ENCODE measurements around the gene NACA2.
"Not testable (repeated sequence)": the region's sequence is repeated elsewhere in the genome, so short reads cannot be mapped to it uniquely, and the experiment has no call there.

NACA2 gene

GRCh38 chr17:61578645-61579044, 12.4 kb downstream of the NACA2 start:
- no peak for DNase-seq (ENCODE audit: low read depth in 2 of 2)

- DNase-seq (ENCODE audit: low read depth in 2 of 2): no peak
Measured at GRCh38 chr17:61575983-61576382, 15.0 kb downstream of the NACA2 start.

GRCh38 chr17:61575352-61575975, 15.6 kb downstream of the NACA2 start:
- no peak for DNase-seq (ENCODE audit: low read depth in 2 of 2)

GRCh38 chr17:61574542-61575351, 16.3 kb downstream of the NACA2 start:
- DNase-seq (ENCODE audit: low read depth in 2 of 2): no peak

GRCh38 chr17:61572547-61572946, 18.5 kb downstream of the NACA2 start:
- DNase-seq (ENCODE audit: low read depth in 2 of 2): not testable (repeated sequence)

- no peak for DNase-seq (ENCODE audit: low read depth in 2 of 2)
Measured at GRCh38 chr17:61571624-61572023, 19.4 kb downstream of the NACA2 start.

- no peak for DNase-seq (ENCODE audit: low read depth in 2 of 2)
Measured at GRCh38 chr17:61570118-61570517, 20.9 kb downstream of the NACA2 start.

GRCh38 chr17:61569525-61569924, 21.5 kb downstream of the NACA2 start:
- DNase-seq (ENCODE audit: low read depth in 2 of 2): not testable (repeated sequence)

- no peak for DNase-seq (ENCODE audit: low read depth in 2 of 2)
Measured at GRCh38 chr17:61568219-61569072, 22.6 kb downstream of the NACA2 start.

- DNase-seq (ENCODE audit: low read depth in 2 of 2): no peak
Measured at GRCh38 chr17:61567045-61567802, 23.8 kb downstream of the NACA2 start.

- not testable (repeated sequence) for DNase-seq (ENCODE audit: low read depth in 2 of 2)
Measured at GRCh38 chr17:61566448-61566847, 24.6 kb downstream of the NACA2 start.

- DNase-seq (ENCODE audit: low read depth in 2 of 2): not testable (repeated sequence)
Measured at GRCh38 chr17:61565850-61566249, 25.2 kb downstream of the NACA2 start.

GRCh38 chr17:61565213-61565612, 25.8 kb downstream of the NACA2 start:
- DNase-seq (ENCODE audit: low read depth in 2 of 2): no peak

- DNase-seq (ENCODE audit: low read depth in 2 of 2): no peak
Measured at GRCh38 chr17:61562287-61562686, 28.7 kb downstream of the NACA2 start.

GRCh38 chr17:61561354-61561753, 29.7 kb downstream of the NACA2 start:
- DNase-seq (ENCODE audit: low read depth in 2 of 2): no peak

- no peak for DNase-seq (ENCODE audit: low read depth in 2 of 2)
Measured at GRCh38 chr17:61560071-61560470, 30.9 kb downstream of the NACA2 start.

GRCh38 chr17:61556224-61557188, 34.5 kb downstream of the NACA2 start:
- DNase-seq (ENCODE audit: low read depth in 2 of 2): no peak

- DNase-seq (ENCODE audit: low read depth in 2 of 2): no peak
Measured at GRCh38 chr17:61555127-61555566, 35.9 kb downstream of the NACA2 start.

GRCh38 chr17:61554209-61554608, 36.8 kb downstream of the NACA2 start:
- DNase-seq (ENCODE audit: low read depth in 2 of 2): no peak

GRCh38 chr17:61552560-61552959, 38.5 kb downstream of the NACA2 start:
- not testable (repeated sequence) for DNase-seq (ENCODE audit: low read depth in 2 of 2)
